Measurements from ENCODE around the gene DYNC1I2. TPM values are rescaled to one million over a fixed set of nuclear protein-coding genes. Genes with fewer than 3 reads are reported as not detected.

DYNC1I2 gene
- polyA plus RNA-seq, 3 donors: 30.8 to 39.1 (median 32.2) TPM

- no peak for TF ChIP-seq CTCF (IDR thresholded peaks at IDR 0.05)
- no peaks in the 10 kb centered on the region for H3K79me2 ChIP-seq (ENCODE audit: insufficient read depth, low read length)
- H3K27ac ChIP-seq (ENCODE audit: low read depth in 1 of 2, low read length in 2 of 2): no peak overlapping the region
- H3K4me1 Mint-ChIP-seq: no peaks in the 10 kb centered on the region
- no peaks in the 10 kb centered on the region for H3K27me3 ChIP-seq (ENCODE audit: control insufficient read depth in 2 of 2, insufficient read depth in 2 of 2, low read length in 2 of 2)
- no peaks in the 10 kb centered on the region for H3K9me3 ChIP-seq (replicated peaks in 1 of 2; ENCODE audit: control insufficient read depth in 1 of 2, insufficient read depth in 1 of 2, low read length in 2 of 2)
- H3K36me3 Mint-ChIP-seq: peaks cover 67 to 87% of the 10 kb centered on the region in 2 donors
- no peak overlapping the region for H3K4me3 ChIP-seq (replicated peaks in 1 of 3; ENCODE audit: low read depth in 2 of 3, low read length in 3 of 3)
- no peaks in the 10 kb centered on the region for H4K20me1 ChIP-seq (ENCODE audit: insufficient read depth, low read length)
- H3K9me3 Mint-ChIP-seq: no peaks in the 10 kb centered on the region
- no peaks in the 10 kb centered on the region for H3K4me1 ChIP-seq (ENCODE audit: control insufficient read depth in 1 of 2, insufficient read depth in 2 of 2, low read length in 2 of 2)
- H3K4me3 Mint-ChIP-seq: no peak overlapping the region
- no peak overlapping the region for H3K9ac ChIP-seq (ENCODE audit: insufficient read depth, low read length, poor library complexity, severe bottlenecking)
- H3K27me3 Mint-ChIP-seq (ENCODE audit: low read depth in 3 of 3): no peaks in the 10 kb centered on the region
- H3K36me3 ChIP-seq (replicated peaks in 1 of 2; ENCODE audit: control insufficient read depth in 1 of 2, insufficient read depth in 2 of 2, low read length in 2 of 2): peaks cover 65 to 91% of the 10 kb centered on the region in 2 donors
- no peak overlapping the region for H3K4me2 ChIP-seq (replicated peaks; ENCODE audit: extremely low read depth, low read length, poor library complexity, severe bottlenecking)
- no peak overlapping the region for H3K27ac Mint-ChIP-seq
- intact Hi-C loops (cut with micrococcal nuclease): no loop called here
- WGBS (ENCODE audit: insufficient coverage): no CpG with 5 or more reads among the region's 2 CpGs
- no peak for DNase-seq
- H2AFZ ChIP-seq (ENCODE audit: insufficient read depth, low read depth, low read length, poor library complexity, severe bottlenecking): no peak overlapping the region
Observed at GRCh38 chr2:171741189-171741588, 53.9 kb downstream of the DYNC1I2 start.

- H3K79me2 ChIP-seq (ENCODE audit: insufficient read depth, low read length): no peaks in the 10 kb centered on the region
- no peak for DNase-seq
- Mint-ChIP-seq H3K36me3 (peaks cover 66 to 85% of the 10 kb centered on the region in 2 donors), H3K9me3 (no peaks in the 10 kb centered on the region), H3K27me3 (ENCODE audit: low read depth in 3 of 3) (no peaks in the 10 kb centered on the region), H3K4me3 (no peak overlapping the region), H3K27ac (no peak overlapping the region), H3K4me1 (no peaks in the 10 kb centered on the region)
- intact Hi-C loops (cut with micrococcal nuclease): no loop called here
- WGBS (ENCODE audit: insufficient coverage): no CpG with 5 or more reads among the region's 1 CpG
- H3K4me3 ChIP-seq (replicated peaks in 1 of 3; ENCODE audit: low read depth in 2 of 3, low read length in 3 of 3): no peak overlapping the region
- H3K9me3 ChIP-seq (replicated peaks in 1 of 2; ENCODE audit: control insufficient read depth in 1 of 2, insufficient read depth in 1 of 2, low read length in 2 of 2): no peaks in the 10 kb centered on the region
- H3K27me3 ChIP-seq (ENCODE audit: control insufficient read depth in 2 of 2, insufficient read depth in 2 of 2, low read length in 2 of 2): no peaks in the 10 kb centered on the region
- H4K20me1 ChIP-seq (ENCODE audit: insufficient read depth, low read length): no peaks in the 10 kb centered on the region
- no peak overlapping the region for H2AFZ ChIP-seq (ENCODE audit: insufficient read depth, low read depth, low read length, poor library complexity, severe bottlenecking)
- no peak for TF ChIP-seq CTCF (IDR thresholded peaks at IDR 0.05)
- H3K36me3 ChIP-seq (replicated peaks in 1 of 2; ENCODE audit: control insufficient read depth in 1 of 2, insufficient read depth in 2 of 2, low read length in 2 of 2): peaks cover 66 to 89% of the 10 kb centered on the region in 2 donors
- no peak overlapping the region for H3K9ac ChIP-seq (ENCODE audit: insufficient read depth, low read length, poor library complexity, severe bottlenecking)
- no peak overlapping the region for H3K27ac ChIP-seq (ENCODE audit: low read depth in 1 of 2, low read length in 2 of 2)
- no peaks in the 10 kb centered on the region for H3K4me1 ChIP-seq (ENCODE audit: control insufficient read depth in 1 of 2, insufficient read depth in 2 of 2, low read length in 2 of 2)
- H3K4me2 ChIP-seq (replicated peaks; ENCODE audit: extremely low read depth, low read length, poor library complexity, severe bottlenecking): no peak overlapping the region
Observed at GRCh38 chr2:171742760-171743159, 55.5 kb downstream of the DYNC1I2 start.

Measured in CD14-positive monocyte (primary cell).